Measurements from ENCODE around the gene AK5. TPM values are rescaled to one million over a fixed set of nuclear protein-coding genes. Genes with fewer than 3 reads are reported as not detected.

Gene AK5
- total and polyA plus RNA-seq, 2 of the 4 experiments (the other 2 are of a cell fraction) = 22.5 to 25.8 TPM

DNA sequence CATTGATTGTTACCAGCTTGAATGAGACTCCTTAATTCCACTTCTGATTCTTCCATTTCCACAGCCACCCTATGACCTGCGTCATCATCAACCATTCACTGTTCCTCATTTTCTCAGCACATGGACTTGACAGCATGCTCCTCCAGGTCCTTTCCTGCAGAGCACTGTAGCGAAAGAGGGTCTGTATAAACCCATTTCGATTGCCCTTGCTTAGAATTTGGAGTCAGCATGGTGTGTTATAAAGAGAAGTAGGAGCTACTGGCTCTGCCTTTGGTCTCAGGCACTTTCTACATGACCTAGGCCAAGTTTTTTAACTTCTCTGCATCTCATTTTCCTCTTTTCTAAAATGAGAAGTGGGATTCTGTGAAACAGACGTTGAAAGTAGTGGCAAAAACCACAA lies 133.8 kb downstream of the AK5 start:
- Histone ChIP-seq H3K27ac (ENCODE audit: insufficient read depth, low read length) (no peak overlapping the region), H4K5ac (ENCODE audit: low read depth, low read length) (no peak overlapping the region), H3K23ac (ENCODE audit: low read depth, low read length) (no peak overlapping the region), H3K4me3 (ENCODE audit: insufficient read depth, low read depth, low read length) (no peak overlapping the region), H3K4me2 (ENCODE audit: low read depth, low read length) (no peak overlapping the region), H2AK9ac (replicated peaks; ENCODE audit: low read depth, low read length, poor library complexity) (no peak overlapping the region), H3K79me1 (ENCODE audit: low read depth in 1 of 2, low read length in 2 of 2) (peaks cover 0 to 26% of the 10 kb centered on the region in 2 experiments; a peak in 2 of 4 replicates), H2BK120ac (ENCODE audit: low read depth, low read length) (peak overlapping the region; percentile 64; the same call in 1 of the 2 replicates), H3K9me3 (ENCODE audit: control insufficient read depth, insufficient read depth, low read length) (no peaks in the 10 kb centered on the region), H3K18ac (ENCODE audit: low read depth, low read length) (no peak overlapping the region; the same call in 1 of the 2 replicates), H4K91ac (ENCODE audit: insufficient read depth, low read depth, low read length) (peak overlapping the region; percentile 36), H4K20me1 (ENCODE audit: insufficient read depth, low read length) (no peaks in the 10 kb centered on the region), H4K8ac (ENCODE audit: low read depth in 2 of 2, low read length in 2 of 2) (peak overlapping the region in 1 of 2 experiments; percentile 52; a peak in 1 of 4 replicates), H3K4ac (ENCODE audit: low read depth, low read length) (peak overlapping the region; percentile 56; the same call in 1 of the 2 replicates), H2AK5ac (ENCODE audit: low read depth, low read length) (no peak overlapping the region), H2BK20ac (ENCODE audit: low read depth, low read length) (peak overlapping the region; percentile 33), H2BK5ac (ENCODE audit: low read depth, low read length, poor library complexity, severe bottlenecking) (peak overlapping the region; percentile 20), H3K14ac (replicated peaks; ENCODE audit: low read depth, low read length) (0 out of 2 replicates have a peak overlapping the region, but pooled peaks have one; percentile 65), H2AFZ (replicated peaks; ENCODE audit: low read length, poor library complexity) (peak overlapping the region; percentile 35), H3K9me1 (ENCODE audit: insufficient read depth, low read length) (peaks cover 14% of the 10 kb centered on the region), H3K9ac (ENCODE audit: low read depth, low read length) (no peak overlapping the region), H3K56ac (ENCODE audit: extremely low read depth, insufficient read depth, low read length) (no peak overlapping the region), H3K27me3 (ENCODE audit: control insufficient read depth, insufficient read depth, low read length) (no peaks in the 10 kb centered on the region), H2BK15ac (ENCODE audit: low read depth, low read length) (0 out of 3 replicates have a peak overlapping the region, but pooled peaks have one; percentile 52), H3K36me3 (ENCODE audit: control insufficient read depth, insufficient read depth, low read length) (peaks cover 11% of the 10 kb centered on the region), H3K4me1 (ENCODE audit: control insufficient read depth, insufficient read depth, low read length) (peaks cover 6% of the 10 kb centered on the region; the same call in 1 of the 2 replicates)
- intact Hi-C loops (cut with micrococcal nuclease) (no loop called here), in situ Hi-C loops (cut with MboI; ENCODE audit: low sequenced_read_pairs) (no loop called here), dilution Hi-C loops (cut with HindIII; ENCODE audit: low sequenced_read_pairs, unreplicated experiment) (no loop called here)
- no CpG with 5 or more reads among the region's 4 CpGs for WGBS, 2 experiments (ENCODE audit: extremely low coverage in 2 of 2, insufficient read length in 1 of 2)
- BruUV-seq (replicated peaks) = no TSS peak
- ChIA-PET CTCF (interaction anchor here (0.7 to 1.2 kb wide), 3 partner anchors 9 to 288 kb away, joined by 4 to 6 read pairs (median 5); no protein-coding TSS in a partner anchor), POLR2A (ENCODE audit: unreplicated experiment) (no interaction called here)
- TF ChIP-seq FOS (IDR thresholded peaks at IDR 0.05; ENCODE audit: low read depth, low read length) (no peak), MAZ (IDR thresholded peaks at IDR 0.05; ENCODE audit: borderline replicate concordance, low read depth, low read length) (no peak), CEBPB (IDR thresholded peaks at IDR 0.05; ENCODE audit: low read depth, low read length) (no peak), SMC3 (IDR thresholded peaks at IDR 0.05; ENCODE audit: low read depth, low read length) (no peak), BHLHE40 (IDR thresholded peaks at IDR 0.05; ENCODE audit: low read depth, low read length) (no peak), POLR2A (IDR thresholded peaks at IDR 0.05; ENCODE audit: low read depth, low read length) (no peak), RFX5 (IDR thresholded peaks at IDR 0.05; ENCODE audit: low read depth, low read length) (no peak), MXI1 (IDR thresholded peaks at IDR 0.05; ENCODE audit: borderline replicate concordance, low read depth, low read length) (no peak), RAD21 (IDR thresholded peaks at IDR 0.05; ENCODE audit: low read length) (no peak), CHD1 (IDR thresholded peaks at IDR 0.05; ENCODE audit: low read depth, low read length) (no peak), NFE2L2 (IDR thresholded peaks at IDR 0.05; ENCODE audit: low read depth, low read length) (no peak), RCOR1 (IDR thresholded peaks at IDR 0.05; ENCODE audit: insufficient replicate concordance, low read length) (no peak), MAFK (IDR thresholded peaks at IDR 0.05; ENCODE audit: low read depth, low read length) (no peak)
- TF ChIP-seq, protein P1, sequence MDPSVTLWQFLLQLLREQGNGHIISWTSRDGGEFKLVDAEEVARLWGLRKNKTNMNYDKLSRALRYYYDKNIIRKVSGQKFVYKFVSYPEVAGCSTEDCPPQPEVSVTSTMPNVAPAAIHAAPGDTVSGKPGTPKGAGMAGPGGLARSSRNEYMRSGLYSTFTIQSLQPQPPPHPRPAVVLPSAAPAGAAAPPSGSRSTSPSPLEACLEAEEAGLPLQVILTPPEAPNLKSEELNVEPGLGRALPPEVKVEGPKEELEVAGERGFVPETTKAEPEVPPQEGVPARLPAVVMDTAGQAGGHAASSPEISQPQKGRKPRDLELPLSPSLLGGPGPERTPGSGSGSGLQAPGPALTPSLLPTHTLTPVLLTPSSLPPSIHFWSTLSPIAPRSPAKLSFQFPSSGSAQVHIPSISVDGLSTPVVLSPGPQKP (IDR thresholded peaks at IDR 0.05; ENCODE audit: borderline replicate concordance, low read depth, low read length) = no peak
- TF ChIP-seq, protein P2, sequence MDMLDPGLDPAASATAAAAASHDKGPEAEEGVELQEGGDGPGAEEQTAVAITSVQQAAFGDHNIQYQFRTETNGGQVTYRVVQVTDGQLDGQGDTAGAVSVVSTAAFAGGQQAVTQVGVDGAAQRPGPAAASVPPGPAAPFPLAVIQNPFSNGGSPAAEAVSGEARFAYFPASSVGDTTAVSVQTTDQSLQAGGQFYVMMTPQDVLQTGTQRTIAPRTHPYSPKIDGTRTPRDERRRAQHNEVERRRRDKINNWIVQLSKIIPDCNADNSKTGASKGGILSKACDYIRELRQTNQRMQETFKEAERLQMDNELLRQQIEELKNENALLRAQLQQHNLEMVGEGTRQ (IDR thresholded peaks at IDR 0.05; ENCODE audit: low read depth, low read length) = no peak
- TF ChIP-seq, protein P3, sequence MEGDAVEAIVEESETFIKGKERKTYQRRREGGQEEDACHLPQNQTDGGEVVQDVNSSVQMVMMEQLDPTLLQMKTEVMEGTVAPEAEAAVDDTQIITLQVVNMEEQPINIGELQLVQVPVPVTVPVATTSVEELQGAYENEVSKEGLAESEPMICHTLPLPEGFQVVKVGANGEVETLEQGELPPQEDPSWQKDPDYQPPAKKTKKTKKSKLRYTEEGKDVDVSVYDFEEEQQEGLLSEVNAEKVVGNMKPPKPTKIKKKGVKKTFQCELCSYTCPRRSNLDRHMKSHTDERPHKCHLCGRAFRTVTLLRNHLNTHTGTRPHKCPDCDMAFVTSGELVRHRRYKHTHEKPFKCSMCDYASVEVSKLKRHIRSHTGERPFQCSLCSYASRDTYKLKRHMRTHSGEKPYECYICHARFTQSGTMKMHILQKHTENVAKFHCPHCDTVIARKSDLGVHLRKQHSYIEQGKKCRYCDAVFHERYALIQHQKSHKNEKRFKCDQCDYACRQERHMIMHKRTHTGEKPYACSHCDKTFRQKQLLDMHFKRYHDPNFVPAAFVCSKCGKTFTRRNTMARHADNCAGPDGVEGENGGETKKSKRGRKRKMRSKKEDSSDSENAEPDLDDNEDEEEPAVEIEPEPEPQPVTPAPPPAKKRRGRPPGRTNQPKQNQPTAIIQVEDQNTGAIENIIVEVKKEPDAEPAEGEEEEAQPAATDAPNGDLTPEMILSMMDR (conservative IDR thresholded peaks at IDR 0.05; ENCODE audit: low read depth, low read length) = no peak
- no peak for DNase-seq
- ATAC-seq (ENCODE audit: low read depth) = no peak
